Astrocyte of the cerebellum (primary cell): Measurements from ENCODE around the gene ATP8A2.

Experiments
- DNase-seq: peaks from one replicate; pipeline ENCODE4 v3.0.0-alpha.2; 2011; ENCODE audit warnings: low read depth
- H3K4me3 ChIP-seq: 2 replicates; pipeline ENCODE4 v1.5.1; 2011; ENCODE audit warnings: mild to moderate bottlenecking, low read depth, low read length, moderate library complexity
- in situ Hi-C: cut with HindIII; loops from 2 replicates; pipeline ENCODE4 v1.10.0; 2017; ENCODE audit warnings: low sequenced_read_pairs
- TF ChIP-seq, protein P1 (sequence below): IDR thresholded peaks from 2 replicates; pipeline ENCODE4 v1.5.1; 2012; ENCODE audit warnings: low read length, low read depth, moderate library complexity, mild to moderate bottlenecking; ENCODE audit errors: missing control alignments

ATP8A2 gene

DNA sequence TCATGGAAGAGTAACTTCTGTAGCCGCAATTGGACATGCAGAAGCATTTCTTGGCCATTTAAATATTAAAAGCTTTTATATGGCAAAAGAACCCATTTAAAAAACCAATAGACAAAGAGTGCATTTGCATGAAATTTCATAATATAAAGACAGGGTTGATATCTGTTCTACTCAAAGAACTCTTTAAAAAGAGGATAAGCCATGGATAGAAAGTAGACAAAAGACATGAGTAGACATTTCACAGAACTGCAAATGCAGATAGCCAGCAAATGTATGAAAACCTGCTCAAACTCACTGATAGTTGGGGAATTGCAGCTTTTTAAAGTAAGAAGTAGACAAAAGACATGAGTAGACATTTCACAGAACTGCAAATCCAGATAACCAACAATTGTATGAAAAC lies 462.0 kb downstream of the ATP8A2 start:
- no peak overlapping the region for H3K4me3 ChIP-seq
- in situ Hi-C loops: no loop called here

GRCh38 chr13:25836574-25837336 lies 465.0 kb downstream of the ATP8A2 start:
- no peak for DNase-seq
- no peak overlapping the region for H3K4me3 ChIP-seq
- TF ChIP-seq, protein P1, sequence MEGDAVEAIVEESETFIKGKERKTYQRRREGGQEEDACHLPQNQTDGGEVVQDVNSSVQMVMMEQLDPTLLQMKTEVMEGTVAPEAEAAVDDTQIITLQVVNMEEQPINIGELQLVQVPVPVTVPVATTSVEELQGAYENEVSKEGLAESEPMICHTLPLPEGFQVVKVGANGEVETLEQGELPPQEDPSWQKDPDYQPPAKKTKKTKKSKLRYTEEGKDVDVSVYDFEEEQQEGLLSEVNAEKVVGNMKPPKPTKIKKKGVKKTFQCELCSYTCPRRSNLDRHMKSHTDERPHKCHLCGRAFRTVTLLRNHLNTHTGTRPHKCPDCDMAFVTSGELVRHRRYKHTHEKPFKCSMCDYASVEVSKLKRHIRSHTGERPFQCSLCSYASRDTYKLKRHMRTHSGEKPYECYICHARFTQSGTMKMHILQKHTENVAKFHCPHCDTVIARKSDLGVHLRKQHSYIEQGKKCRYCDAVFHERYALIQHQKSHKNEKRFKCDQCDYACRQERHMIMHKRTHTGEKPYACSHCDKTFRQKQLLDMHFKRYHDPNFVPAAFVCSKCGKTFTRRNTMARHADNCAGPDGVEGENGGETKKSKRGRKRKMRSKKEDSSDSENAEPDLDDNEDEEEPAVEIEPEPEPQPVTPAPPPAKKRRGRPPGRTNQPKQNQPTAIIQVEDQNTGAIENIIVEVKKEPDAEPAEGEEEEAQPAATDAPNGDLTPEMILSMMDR: no peak
- in situ Hi-C loops: no loop called here

More for the DNA sequence above, 462.0 kb downstream of the ATP8A2 start:
- TF ChIP-seq, protein P1: no peak
- no peak for DNase-seq

DNA sequence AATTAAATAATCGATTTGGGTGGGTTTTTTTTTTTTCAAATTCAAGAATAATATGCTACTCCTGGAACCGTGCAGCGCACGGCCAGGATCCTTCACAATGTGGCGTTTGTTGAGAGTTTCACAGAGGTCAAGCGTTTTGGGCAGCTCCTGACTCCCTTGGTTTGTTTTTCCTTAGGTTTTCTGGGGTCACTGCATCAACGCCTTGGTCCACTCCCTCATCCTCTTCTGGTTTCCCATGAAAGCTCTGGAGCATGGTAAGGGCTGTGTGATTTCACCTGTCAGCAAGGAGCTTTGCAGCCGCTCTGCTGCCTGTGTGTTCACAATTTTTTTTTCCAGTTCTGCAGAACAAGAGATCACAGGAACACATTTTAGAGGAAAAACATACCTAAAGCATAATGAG lies 467.6 kb downstream of the ATP8A2 start:
- in situ Hi-C loops: no loop called here
- no peak for DNase-seq
- no peak overlapping the region for H3K4me3 ChIP-seq
- TF ChIP-seq, protein P1: no peak

GRCh38 chr13:25840261-25840660 lies 468.5 kb downstream of the ATP8A2 start:
- no peak for DNase-seq
- H3K4me3 ChIP-seq: no peak overlapping the region
- TF ChIP-seq, protein P1: no peak
- in situ Hi-C loops: no loop called here

DNA sequence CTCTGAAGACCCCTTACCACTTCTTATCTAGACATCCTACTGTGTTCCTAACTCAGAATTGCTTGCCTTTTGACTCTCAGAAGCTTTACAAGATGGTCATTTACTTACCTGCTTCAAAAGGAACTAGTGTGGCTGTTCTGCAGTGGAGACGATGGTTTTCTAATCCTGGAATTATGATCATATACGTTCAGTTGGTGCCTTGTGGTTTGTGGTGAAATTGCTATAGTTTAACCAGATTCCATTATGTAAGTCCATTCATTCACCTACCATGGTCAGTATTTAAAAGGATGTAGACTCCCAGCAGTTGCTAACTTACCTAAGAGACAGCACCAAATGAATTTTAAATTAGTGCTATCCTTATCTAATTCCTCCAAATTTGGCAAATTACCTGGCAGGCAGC lies 469.2 kb downstream of the ATP8A2 start:
- H3K4me3 ChIP-seq: no peak overlapping the region
- TF ChIP-seq, protein P1: no peak
- in situ Hi-C loops: no loop called here
- DNase-seq: no peak

- H3K4me3 ChIP-seq: no peak overlapping the region
- no peak for DNase-seq
- TF ChIP-seq, protein P1: no peak
- in situ Hi-C loops: no loop called here
Observed at GRCh38 chr13:25843692-25844091, 471.9 kb downstream of the ATP8A2 start.
